ENCODE measurements around the gene NSUN7.

The NSUN7 gene

GRCh38 chr4:40828661-40829060, 78.9 kb downstream of the NSUN7 start:
- peaks cover 56 to 92% (median 67%) of the 10 kb centered on the region in 3 donors for H3K36me3 ChIP-seq
- intact Hi-C loops (cut with DNase I; ENCODE audit: low total_unique reads) = no loop called here

GRCh38 chr4:40829586-40829985, 79.8 kb downstream of the NSUN7 start:
- no peak overlapping the region for H3K27ac ChIP-seq
- peak in 1 of 2 donors; percentile 59 for DNase-seq
- no peaks in the 10 kb centered on the region for H3K27me3 ChIP-seq
- H3K4me3 ChIP-seq = no peak overlapping the region
- intact Hi-C loops (cut with DNase I; ENCODE audit: low total_unique reads) = no loop called here
- H3K9me3 ChIP-seq = no peaks in the 10 kb centered on the region
- H3K36me3 ChIP-seq = peaks cover 59 to 91% (median 64%) of the 10 kb centered on the region in 3 donors
- TF ChIP-seq CTCF (IDR thresholded peaks at IDR 0.05) = no peak
- H3K4me1 ChIP-seq = no peaks in the 10 kb centered on the region

More at GRCh38 chr4:40828661-40829060, 78.9 kb downstream of the NSUN7 start:
- Histone ChIP-seq H3K27me3 (no peaks in the 10 kb centered on the region), H3K4me1 (no peaks in the 10 kb centered on the region), H3K4me3 (no peak overlapping the region), H3K9me3 (no peaks in the 10 kb centered on the region), H3K27ac (no peak overlapping the region)
- TF ChIP-seq CTCF (IDR thresholded peaks at IDR 0.05) = no peak
- peak in 1 of 2 donors; percentile 53 for DNase-seq

GRCh38 chr4:40831146-40831907, 81.6 kb downstream of the NSUN7 start:
- Histone ChIP-seq H3K4me1 (no peaks in the 10 kb centered on the region), H3K27me3 (no peaks in the 10 kb centered on the region), H3K36me3 (peaks cover 43 to 90% (median 63%) of the 10 kb centered on the region in 3 donors), H3K27ac (no peak overlapping the region), H3K4me3 (no peak overlapping the region), H3K9me3 (no peaks in the 10 kb centered on the region)
- intact Hi-C loops (cut with DNase I; ENCODE audit: low total_unique reads) = no loop called here
- no peak for TF ChIP-seq CTCF (IDR thresholded peaks at IDR 0.05)
- DNase-seq = peak in 1 of 2 donors; percentile 29

- H3K27ac ChIP-seq = no peak overlapping the region
- peaks cover 0 to 7% (median under 1%) of the 10 kb centered on the region in 4 donors for H3K4me1 ChIP-seq
- peaks cover 35 to 88% (median 55%) of the 10 kb centered on the region in 3 donors for H3K36me3 ChIP-seq
- TF ChIP-seq CTCF (IDR thresholded peaks at IDR 0.05) = no peak
- no peaks in the 10 kb centered on the region for H3K9me3 ChIP-seq
- intact Hi-C loops (cut with DNase I; ENCODE audit: low total_unique reads) = no loop called here
- DNase-seq = peak in 1 of 2 donors; percentile 25
- H3K4me3 ChIP-seq = no peak overlapping the region
- H3K27me3 ChIP-seq = no peaks in the 10 kb centered on the region
Measured at GRCh38 chr4:40832175-40832574, 82.4 kb downstream of the NSUN7 start.

- peak in 1 of 2 donors; percentile 40 for DNase-seq
- H3K36me3 ChIP-seq = peaks cover 26 to 77% (median 45%) of the 10 kb centered on the region in 3 donors
Measured at GRCh38 chr4:40833212-40833611, 83.5 kb downstream of the NSUN7 start.

More at GRCh38 chr4:40833212-40833611, 83.5 kb downstream of the NSUN7 start:
- Histone ChIP-seq H3K4me1 (peaks cover 0 to 15% (median 4%) of the 10 kb centered on the region in 4 donors), H3K27ac (no peak overlapping the region), H3K4me3 (no peak overlapping the region), H3K27me3 (no peaks in the 10 kb centered on the region), H3K9me3 (no peaks in the 10 kb centered on the region)
- no peak for TF ChIP-seq CTCF (IDR thresholded peaks at IDR 0.05)
- intact Hi-C loops (cut with DNase I; ENCODE audit: low total_unique reads) = no loop called here

Measured in tibial artery (tissue), 4 donors.